GM19397 (cell line): ENCODE measurements around the gene DTNBP1.
"Not testable (repeated sequence)": the region's sequence is repeated elsewhere in the genome, so short reads cannot be mapped to it uniquely, and the experiment has no call there.

Experiments
- ATAC-seq: cut with Tn5 transposase; IDR thresholded peaks from one replicate; pipeline ENCODE4 v1.9.1; 2021; ENCODE audit warnings: mild to moderate bottlenecking, moderate library complexity; ENCODE audit not compliant: unreplicated experiment

The DTNBP1 gene

DNA sequence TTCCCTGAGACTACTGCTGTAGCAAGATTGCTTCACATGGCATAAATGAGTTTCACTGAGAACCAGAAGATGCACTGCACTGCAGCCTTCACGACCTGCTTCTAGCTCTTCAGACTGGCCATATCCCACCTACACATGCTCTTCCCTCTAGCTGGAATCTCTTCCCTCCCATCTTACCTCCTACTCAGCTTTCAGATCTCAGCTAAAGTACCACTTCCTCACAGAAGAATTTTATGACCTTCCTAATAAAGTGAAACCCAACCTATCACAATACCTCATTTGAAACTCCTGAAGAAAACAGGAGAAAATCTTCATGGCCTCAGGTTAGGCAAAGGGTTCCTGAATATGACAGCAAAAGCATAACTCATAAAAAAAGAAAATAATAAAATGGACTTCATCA is 99.9 kb downstream of the DTNBP1 start:
- ATAC-seq = no peak

DNA sequence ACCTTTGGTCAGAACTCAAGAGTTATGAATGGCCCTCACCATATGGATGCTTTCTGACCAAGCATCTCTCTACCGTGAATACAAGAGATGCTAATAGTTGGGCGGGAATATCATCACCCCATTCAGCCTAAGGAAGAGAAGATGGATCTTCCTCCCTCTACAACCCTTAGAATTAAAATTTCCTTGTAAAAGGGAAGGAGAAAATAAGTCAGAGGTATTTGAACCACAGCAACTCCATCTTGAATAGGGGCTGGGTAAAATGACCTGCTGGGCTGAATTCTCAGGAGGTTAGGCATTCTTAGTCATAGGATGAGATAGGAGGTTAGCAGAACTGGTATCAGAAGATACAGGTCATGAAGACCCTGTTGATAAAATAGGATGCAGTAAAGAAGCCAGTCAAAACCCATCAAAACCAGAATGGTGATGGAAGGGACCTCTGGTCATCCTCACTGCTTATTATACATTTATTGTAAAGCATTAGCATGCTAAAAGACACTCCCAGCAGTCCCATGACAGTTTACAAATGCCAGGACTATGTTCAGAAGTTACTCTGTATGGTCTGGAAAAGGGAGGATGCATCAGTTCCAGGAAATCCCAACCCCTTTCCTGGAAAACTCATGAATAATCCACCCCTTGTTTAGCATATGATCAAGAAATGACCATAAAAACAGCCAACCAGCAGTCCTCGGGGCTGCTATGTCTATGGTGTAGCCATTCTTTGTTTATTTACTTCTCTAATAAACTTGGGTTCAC is 101.2 kb downstream of the DTNBP1 start:
- no peak for ATAC-seq

DNA sequence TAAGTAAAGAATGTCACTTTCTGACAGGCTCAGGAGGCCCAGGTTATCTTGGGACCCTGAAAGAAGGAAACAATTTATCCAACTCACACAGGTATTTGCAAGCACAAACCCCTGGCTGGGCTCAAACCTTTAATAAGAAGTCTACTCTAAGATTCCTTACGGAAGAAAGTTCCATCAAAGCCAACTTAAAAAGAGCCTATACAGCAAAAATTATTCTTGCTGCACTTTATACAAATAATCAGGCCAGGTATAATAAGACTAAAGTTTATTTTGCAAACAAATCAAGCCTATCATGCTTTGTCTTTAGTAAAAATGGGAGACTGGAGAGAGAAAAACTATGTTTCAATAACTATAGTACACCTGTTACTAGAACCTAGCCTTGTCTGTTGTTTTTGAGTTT is 102.1 kb downstream of the DTNBP1 start:
- ATAC-seq = no peak

DNA sequence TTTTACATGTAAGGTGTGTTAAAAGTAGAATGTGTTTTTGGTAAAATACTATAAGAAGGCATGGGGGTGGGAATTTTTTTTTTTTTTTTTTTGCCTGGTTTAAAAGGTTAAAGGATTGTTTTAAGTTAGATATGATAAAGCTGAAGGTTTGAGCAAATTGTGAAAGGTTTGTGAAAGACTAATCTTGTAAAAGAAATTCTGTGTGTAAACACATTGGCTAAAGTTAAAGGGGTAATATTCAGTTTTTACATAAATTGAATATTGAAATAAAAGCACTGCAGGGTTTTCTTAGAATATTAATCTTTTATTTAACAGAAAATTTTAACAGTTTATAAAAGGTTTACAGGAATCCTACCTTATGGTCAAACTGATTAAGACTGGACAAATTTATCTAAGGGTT is 105.7 kb downstream of the DTNBP1 start:
- no peak for ATAC-seq

DNA sequence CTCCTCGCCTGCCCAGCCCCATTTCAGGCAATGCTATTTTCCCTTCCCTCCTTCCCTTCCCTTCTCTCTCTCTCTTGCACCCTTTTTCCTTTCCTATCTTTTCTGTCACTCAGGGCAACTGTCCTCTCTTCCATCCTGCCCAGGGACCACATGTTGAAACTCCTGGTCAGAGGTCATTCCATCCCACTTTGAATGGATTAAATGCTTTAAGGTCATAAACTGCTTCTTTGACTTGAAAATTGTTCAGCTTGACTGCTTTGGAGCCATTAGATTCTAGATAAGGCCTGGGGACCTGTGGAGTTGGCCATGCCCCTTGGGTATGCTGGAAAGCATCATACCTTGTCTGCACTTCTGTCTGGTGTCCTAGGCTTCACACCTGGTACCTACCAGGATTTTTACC is 106.1 kb downstream of the DTNBP1 start:
- ATAC-seq = no peak

DNA sequence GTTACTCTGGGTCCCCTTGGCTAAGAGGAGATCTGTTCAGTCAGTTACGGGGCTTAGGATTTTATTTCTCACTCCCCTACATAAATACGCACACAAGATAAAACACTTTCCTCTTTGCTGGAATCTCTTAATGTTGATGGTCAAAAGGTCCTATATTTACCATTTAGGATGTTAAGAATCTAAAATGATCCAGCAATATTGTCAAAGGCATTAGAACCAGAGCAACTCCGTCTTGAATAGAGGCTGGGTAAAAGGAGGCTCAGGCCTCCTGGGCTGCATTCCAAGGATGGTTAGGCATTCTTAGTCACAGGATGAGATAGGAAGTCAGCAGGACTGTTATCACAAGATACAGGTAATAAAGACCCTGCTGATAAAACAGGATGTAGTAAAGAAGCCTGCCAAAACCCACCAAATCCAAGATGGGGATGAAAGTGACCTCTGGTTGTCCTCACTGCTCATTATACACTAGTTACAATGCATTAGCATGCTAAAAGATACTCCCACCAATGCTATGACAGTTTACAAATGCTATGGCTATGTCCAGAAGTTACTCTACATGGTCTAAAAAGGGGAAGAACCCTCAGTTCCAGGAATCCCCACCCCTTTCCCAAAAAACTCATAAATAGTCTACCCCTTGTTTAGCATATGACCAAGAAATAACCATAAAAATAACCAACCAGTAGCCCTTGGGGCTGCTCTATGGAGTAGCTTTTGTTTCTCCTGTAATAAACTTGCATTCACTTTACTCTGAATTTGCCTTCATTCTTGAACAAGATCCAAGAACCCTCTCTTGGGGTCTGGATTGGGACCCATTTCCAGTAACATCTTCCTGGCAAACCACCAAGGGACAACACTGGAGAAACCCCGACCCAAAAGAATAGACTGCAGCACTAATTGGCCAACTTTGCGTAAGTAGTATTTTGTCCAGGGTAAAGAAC is 107.5 kb downstream of the DTNBP1 start:
- ATAC-seq = no peak

DNA sequence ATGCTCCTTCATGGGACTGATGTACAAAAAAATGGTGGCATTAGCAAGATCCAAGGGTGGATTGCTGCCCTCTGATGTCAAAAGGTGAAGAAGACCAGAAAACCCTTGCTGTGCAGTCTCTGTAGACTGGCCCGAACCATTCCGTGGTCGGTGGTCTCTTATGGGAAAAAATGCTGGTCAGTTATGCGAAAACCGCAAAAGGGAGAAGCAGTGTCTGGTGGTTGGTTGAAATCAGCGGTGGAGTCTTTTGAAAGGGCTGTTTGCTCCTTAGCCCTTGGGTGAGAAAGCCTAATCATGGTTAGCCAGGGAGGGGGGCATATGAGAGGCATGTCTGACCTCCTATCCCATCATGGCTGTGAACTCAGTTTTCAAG is 108.1 kb downstream of the DTNBP1 start:
- ATAC-seq = no peak

DNA sequence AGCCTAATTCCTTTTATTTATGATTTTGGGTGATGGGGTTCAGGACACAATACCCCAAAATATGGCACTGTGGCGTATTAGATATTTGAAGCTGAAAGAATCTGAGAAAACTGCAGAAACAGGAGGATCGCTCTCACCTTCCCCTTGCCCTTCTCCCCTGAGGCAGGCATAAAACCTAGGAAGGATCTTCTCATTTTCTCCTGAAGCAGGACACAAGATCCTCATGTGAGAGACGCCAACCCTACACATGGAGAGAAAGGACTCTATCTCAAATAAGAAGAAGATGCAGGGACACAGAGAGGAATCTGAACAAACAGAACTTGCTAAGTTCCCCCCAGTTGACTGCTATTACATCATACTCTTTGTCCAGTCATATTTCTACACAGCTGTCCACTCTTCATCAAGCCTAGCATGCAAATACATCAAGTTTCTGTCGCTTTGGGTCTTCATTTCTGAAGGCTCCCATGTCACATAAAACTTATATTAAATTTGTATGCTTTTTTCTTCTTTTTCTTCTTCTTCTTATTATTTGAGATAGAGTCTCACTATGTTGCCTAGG is 109.0 kb downstream of the DTNBP1 start:
- no peak for ATAC-seq

DNA sequence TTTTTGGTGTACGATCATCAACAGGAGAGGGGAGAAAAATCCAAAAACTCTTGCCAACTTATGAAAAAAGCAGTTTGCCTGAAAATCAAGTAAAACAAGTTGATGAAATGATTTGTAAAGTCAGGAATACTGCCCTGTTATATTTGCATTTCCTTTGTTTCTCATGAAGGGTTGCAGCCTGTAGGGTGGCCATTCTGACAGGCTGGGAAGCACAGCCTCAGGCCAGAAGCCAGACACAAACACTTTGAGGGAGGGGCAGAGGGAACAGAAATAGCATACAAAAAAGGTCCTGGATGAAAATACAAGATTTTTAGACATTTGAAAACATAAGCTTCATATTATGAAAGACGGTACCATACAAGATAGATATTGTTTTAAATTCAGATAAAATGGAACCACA is 109.8 kb downstream of the DTNBP1 start:
- no peak for ATAC-seq

DNA sequence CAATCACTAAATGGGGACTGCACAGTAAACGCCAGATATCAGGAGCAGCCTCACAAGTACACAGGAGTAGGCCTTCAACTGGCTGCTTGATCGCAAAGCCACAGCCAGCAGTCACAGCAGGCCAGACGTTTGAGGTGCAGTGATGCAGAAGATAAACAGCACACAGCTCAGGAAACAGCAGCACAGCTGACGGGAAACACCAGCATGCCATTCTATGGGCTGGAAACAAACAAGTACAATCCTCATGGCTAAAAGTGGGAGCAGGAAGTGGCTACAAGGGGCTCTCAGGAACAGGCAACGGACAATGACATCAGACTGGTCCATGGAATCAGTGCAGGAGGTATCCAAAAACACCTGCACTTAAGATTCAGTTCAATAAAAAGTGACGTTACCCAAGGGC is 111.0 kb downstream of the DTNBP1 start:
- ATAC-seq = no peak

DNA sequence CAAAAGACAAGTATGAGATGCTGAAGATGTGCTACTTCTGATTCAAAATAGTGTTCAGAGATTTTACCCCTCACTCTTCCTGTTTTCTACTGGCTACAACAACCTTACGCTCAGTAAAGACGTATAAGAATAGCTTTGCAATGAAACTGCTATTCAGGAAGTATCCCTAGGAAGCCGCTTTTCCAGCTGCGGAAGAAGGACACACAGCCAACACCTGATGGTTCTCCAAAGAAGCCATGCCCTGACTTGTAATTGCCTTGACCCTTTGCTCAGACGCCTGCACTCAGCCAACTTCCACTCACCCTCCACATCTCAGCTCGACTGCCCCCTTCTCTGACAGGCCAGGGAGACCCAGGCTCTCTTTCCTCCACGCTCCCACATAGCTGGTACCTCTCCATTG is 111.6 kb downstream of the DTNBP1 start:
- no peak for ATAC-seq

DNA sequence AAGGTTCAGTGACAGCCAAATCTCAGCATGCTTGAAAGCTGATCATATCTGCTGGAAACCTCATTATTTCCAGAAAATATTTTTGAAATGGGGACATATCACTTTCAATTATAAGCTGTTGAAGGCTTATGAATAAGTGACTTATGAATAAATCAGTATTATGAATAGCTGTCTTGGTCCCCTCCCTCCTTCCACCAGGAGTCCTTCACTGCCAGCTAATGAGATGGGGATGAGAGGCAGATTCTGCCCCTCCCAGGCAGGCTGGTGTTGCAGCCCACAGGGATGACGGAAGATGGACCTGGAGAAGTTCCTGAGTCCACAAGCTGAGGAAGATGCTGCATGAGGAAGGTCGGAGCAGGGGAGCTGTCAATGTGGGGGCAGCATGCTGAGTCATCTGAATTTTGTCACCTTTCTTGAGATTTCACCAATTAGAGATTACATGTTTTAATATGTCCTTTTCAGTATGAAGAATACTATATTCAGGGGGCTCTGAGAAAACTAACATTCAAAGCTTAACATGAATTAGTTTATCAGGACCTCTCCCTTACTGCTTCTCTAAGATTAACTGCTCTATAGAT is 112.2 kb downstream of the DTNBP1 start:
- no peak for ATAC-seq

DNA sequence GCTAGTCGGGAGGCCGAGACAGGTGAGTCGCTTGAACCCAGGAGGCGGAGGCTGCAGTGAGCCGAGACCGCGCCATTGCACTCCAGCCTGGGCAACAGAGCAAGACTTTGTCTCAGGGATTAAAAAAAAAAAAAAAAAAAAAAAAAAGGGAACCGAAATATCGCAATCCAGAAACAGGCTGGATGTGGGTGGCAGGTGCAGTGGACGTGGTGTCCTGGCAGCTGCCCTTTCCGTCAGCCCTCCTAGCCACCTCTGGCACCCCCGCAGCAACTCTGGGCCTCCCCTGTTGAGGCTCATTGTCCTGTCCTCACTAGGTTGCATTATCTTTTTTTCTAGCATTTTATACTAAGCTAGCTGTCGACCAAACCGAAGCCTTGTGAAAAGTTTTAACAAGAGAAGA is 113.5 kb downstream of the DTNBP1 start:
- ATAC-seq = no peak

DNA sequence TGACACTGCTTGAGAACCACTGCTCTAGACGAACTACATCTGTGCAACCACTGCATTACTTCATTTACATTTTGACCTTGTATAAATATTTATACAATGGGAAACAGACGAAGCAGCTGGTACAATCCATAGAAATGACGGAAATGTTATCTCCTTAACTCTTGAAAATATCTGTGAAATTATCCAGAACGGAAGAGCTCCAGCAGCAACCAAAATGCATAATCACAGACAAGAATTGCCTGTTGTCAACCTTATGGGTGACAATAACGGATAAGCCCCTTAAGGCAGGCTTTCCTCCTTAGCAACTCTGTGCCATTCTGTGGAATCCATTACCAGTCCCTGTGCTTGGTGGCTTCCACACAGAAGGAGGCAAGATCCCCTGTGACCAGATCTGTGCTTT is 115.4 kb downstream of the DTNBP1 start:
- no peak for ATAC-seq

DNA sequence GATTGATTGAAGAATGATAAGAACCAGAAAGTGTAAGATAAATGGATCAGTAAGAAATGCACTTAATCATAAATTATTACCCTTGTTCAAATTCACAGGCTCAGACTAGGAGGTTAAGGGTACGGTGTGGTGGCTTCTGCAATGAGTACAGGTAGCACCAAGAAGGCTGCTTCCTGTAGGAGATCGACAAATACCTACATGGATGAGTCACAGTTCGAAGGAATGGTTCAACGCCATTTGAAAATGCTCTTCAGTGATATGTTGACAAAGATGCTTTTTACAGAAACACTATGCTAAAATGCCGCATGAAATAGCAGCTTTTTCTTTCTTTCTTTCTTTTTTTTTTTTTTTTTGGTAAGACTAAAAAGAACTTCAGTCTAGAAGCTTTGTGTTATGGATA is 116.2 kb downstream of the DTNBP1 start:
- ATAC-seq = no peak

DNA sequence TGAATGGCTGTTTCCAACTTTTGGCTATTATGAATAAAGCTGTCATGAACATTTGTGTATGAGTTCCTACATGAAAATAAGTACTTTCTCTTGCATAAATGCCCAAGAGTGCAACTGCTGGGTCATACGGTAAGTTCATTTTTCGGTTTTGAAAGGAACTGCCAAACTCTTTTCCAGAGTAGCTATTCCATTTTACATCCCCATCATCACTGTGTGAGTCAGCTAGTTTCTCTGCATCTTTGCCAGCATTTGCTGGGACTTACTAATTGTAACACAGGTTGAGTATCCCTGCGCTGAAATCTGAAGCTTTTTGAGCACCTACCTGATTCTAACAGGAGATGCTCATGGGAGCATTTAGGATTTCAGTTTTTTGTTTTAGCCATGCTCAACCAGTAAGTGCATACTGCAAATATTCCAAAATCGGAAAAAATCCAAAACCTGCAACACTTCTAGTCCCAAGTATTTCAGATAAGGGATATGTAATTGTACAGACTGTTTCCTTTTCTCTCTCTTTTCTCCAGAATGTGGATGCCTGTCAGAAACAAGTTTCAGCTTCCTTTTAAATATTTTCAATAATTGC is 118.4 kb downstream of the DTNBP1 start:
- ATAC-seq = no peak

DNA sequence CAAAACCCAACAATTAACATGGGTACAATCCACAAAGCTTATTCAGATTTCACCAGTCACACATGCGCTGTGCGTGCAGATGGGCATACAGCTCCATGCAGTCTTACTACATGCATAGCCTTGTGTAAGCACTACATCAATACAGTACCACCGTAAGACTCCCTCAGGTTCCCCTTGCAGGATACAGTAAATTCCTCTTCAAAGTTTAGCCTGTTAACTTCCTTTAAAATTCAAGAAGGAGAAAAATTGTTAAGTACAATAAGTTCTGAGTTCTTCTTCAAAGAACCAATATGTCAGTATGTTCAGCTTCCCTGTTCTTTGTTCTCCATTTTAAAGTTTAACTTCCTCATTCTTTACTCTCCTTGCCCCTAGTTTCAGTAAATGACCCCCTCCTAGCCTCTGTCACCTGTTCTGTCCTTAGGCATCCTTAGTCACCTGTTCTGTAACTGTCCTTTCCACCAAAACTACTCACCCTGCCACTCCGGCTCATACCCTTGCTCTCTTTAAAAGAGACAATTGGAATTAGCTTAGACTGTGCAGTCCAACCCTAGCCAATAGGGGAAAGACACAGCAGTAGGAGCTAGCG is 119.4 kb downstream of the DTNBP1 start:
- ATAC-seq = not testable (repeated sequence)

DNA sequence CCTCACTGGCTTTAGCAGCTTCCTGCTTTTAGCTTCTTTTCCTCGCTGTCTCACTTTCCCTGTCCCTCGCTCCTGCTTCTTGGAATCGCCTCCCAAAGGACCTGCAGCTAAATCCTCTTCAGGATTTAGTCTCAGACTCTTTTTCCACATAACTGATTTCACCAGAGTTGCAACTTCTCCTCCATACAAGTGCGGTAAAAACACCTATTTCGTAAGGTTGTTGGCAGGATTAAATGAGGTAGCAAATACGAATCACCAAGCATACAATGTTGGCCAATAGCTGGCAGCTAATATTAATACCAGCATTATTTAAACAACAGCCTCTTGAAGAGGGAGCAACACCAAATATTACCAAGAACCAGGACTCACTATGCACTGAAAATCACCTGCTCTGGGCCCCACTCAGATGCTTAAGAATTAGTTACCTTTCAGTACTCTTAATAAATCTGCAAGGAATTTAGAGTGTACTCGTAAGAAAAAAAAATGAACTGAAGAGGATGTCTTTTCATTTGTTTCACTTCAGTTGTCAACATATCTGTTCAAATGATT is 123.0 kb downstream of the DTNBP1 start:
- no peak for ATAC-seq

DNA sequence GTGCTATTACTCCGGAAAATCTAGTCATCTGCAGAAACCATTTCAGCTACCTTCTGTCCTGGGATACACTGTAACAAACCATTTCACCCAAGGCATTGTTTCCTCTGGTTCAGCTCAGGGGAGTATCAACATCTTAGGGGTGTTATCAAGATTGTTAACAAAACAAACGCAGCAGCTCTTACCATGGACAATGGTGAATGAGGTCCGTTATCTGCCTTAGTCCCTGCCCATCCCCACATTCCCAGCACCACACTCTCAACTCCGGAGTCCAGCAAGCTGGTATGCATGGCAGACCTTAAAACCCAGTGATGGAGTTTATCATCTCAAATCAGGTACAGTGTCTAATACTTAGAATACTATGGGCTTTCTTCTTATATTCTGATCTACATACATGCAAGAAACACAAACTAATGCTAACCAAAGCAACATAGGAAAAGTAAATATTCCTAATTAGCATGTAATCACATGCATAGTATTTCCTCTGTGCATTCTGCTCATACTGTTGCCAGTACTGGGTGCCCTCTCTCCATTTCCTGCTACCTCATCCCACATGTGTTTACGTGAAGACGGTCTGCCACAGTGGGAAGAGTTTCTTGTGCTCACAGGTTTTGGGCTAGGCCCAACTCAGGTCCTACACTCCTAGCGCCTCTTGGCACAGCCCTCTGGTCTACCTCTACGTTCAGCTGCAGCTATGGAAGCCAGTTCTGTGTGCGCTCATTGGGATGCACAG is 123.9 kb downstream of the DTNBP1 start:
- ATAC-seq = no peak

DNA sequence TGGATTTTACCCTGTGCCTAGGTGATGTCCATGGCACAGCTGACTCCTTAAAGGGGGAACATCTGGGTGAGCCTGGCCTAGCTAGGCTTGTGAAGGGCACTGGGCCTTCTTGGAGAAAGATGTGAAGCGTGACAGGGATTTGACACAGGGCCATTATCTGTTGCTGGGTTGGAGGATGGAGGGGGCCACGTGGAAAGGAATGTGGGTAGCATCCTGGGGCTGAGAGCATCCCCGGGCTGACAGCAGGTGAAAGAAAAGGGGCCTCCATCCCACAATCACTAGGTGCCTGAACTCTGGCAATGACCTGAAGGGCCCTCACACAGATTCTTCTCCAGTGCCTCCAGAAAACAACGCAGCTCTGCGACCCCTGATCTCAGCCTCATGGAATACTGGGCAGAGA is 124.7 kb downstream of the DTNBP1 start:
- no peak for ATAC-seq
